SK-N-MC (cell line): ENCODE results near the gene RND2.

Source experiments
- EZH2 ChIP-seq: fragments of 200-600 bp; sonication (generic); IDR thresholded peaks from one replicate; pipeline ENCODE4 v1.6.1; 2017; ENCODE audit warnings: antibody characterized with exemption
- POLR2AphosphoS5 ChIP-seq: IDR thresholded peaks from 2 replicates; pipeline ENCODE4 v1.6.1; 2012; ENCODE audit warnings: mild to moderate bottlenecking, low read depth, low read length, borderline replicate concordance

- no peak for TF ChIP-seq POLR2AphosphoS5
- TF ChIP-seq EZH2: no peak
Observed at GRCh38 chr17:43069368-43069898, 44.4 kb downstream of the RND2 start.
